Measurements from ENCODE around the gene TMEFF1. TPM values are rescaled to one million over a fixed set of nuclear protein-coding genes. Genes with fewer than 3 reads are reported as not detected.

Gene TMEFF1
- total RNA-seq, 1 experiment from 2014 or later: 65.5 TPM

GRCh38 chr9:100479820-100480219 lies 6.9 kb downstream of the TMEFF1 start:
- H2AK5ac ChIP-seq (ENCODE audit: insufficient read length, low read length): no peak overlapping the region
- H4K8ac ChIP-seq (replicated peaks; ENCODE audit: insufficient read length, low read depth, low read length): no peak overlapping the region
- H3K9me3 ChIP-seq (ENCODE audit: control insufficient read depth, low read depth, low read length): no peaks in the 10 kb centered on the region
- H3K27ac ChIP-seq (ENCODE audit: insufficient read length, low read depth, low read length): no peak overlapping the region
- H2BK12ac ChIP-seq (ENCODE audit: insufficient read length, low read depth, low read length): no peak overlapping the region
- no peak overlapping the region for H2BK5ac ChIP-seq (ENCODE audit: insufficient read length, low read length)
- Mint-ChIP-seq H3K27me3 (ENCODE audit: low read depth) (no peaks in the 10 kb centered on the region), H3K27ac (no peak overlapping the region), H3K9me3 (no peaks in the 10 kb centered on the region), H3K4me3 (no peak overlapping the region), H3K36me3 (ENCODE audit: insufficient read depth in 1 of 3, low read depth in 3 of 3) (peaks cover 4 to 22% (median 7%) of the 10 kb centered on the region in 3 experiments; a peak in 5 of 7 replicates), H3K4me1 (peaks cover 38 to 44% of the 10 kb centered on the region in 2 experiments)
- H3K18ac ChIP-seq (ENCODE audit: insufficient read length, low read depth, low read length): no peak overlapping the region
- H2BK20ac ChIP-seq (ENCODE audit: low read depth, low read length, poor library complexity, severe bottlenecking): no peak overlapping the region
- H3K4me2 ChIP-seq (ENCODE audit: insufficient read depth, insufficient read length, low read length): no peak overlapping the region
- H2BK120ac ChIP-seq (ENCODE audit: low read depth, low read length, poor library complexity, severe bottlenecking): no peak overlapping the region
- H3K14ac ChIP-seq (ENCODE audit: insufficient read depth, low read length): no peak overlapping the region
- no peaks in the 10 kb centered on the region for H3K27me3 ChIP-seq (ENCODE audit: insufficient read depth, low read length)
- H3T11ph ChIP-seq (ENCODE audit: low read length): no peak overlapping the region
- H3K4me1 ChIP-seq (ENCODE audit: insufficient read depth, low read length): peaks cover 5% of the 10 kb centered on the region
- peaks cover 2% of the 10 kb centered on the region for H3K23me2 ChIP-seq (ENCODE audit: insufficient read length, low read depth, low read length, poor library complexity, severe bottlenecking)
- no peak for DNase-seq
- no peak overlapping the region for H2BK15ac ChIP-seq (ENCODE audit: low read depth, low read length)
- no peak for TF ChIP-seq CTCF (conservative IDR thresholded peaks at IDR 0.05)
- H3K4ac ChIP-seq (ENCODE audit: low read depth, low read length): no peak overlapping the region
- no peak overlapping the region for H3K56ac ChIP-seq (ENCODE audit: insufficient read length, low read depth, low read length)
- H4K5ac ChIP-seq (ENCODE audit: insufficient read length, low read depth, low read length): no peak overlapping the region
- no peak overlapping the region for H4K91ac ChIP-seq (ENCODE audit: insufficient read length, low read depth, low read length)
- H3K23ac ChIP-seq (ENCODE audit: insufficient read length, low read depth, low read length): no peak overlapping the region
- peaks cover 3% of the 10 kb centered on the region for H3K79me1 ChIP-seq (ENCODE audit: insufficient read depth, low read depth, low read length, poor library complexity, severe bottlenecking)
- no peak overlapping the region for H3K9ac ChIP-seq (ENCODE audit: extremely low read depth, insufficient read length, low read length)
- H4K20me1 ChIP-seq (ENCODE audit: control insufficient read depth, insufficient read depth, insufficient read length): no peaks in the 10 kb centered on the region
- WGBS (ENCODE audit: extremely low coverage, insufficient read length, low lambda C conversion rate): no CpG with 5 or more reads among the region's 2 CpGs
- H3K79me2 ChIP-seq (ENCODE audit: insufficient read depth, low read length): peaks cover 42% of the 10 kb centered on the region; the same call in 1 of the 2 replicates
- no peak overlapping the region for H2AFZ ChIP-seq (ENCODE audit: low read length)
